Panc1 (cell line): ENCODE results near the gene CES2. TPM values are rescaled to one million over a fixed set of nuclear protein-coding genes. Genes with fewer than 3 reads are reported as not detected.

Source experiments
- ATAC-seq: fragments of 200-7000 bp; cut with Tn5 transposase; 2 replicates; pipeline ENCODE4 v1.9.1; 2020; ENCODE audit warnings: mild to moderate bottlenecking, moderate library complexity
- BruUV-seq: library from RNA; stranded (reverse); fragments of 400-500 nt; replicated peaks from 2 replicates; lab custom pipeline; 2021; lab: Mats Ljungman, UMichigan
- CTCF ChIA-PET: fragments of 300-600 bp; sonication (Branson Sonifier 250); formaldehyde crosslinking; loops from one replicate; lab custom pipeline; 2022; ENCODE audit warnings: antibody characterized with exemption; lab: Charles Lee
- POLR2A ChIA-PET: fragments of 300-600 bp; sonication (Branson Sonifier 250); formaldehyde crosslinking; loops from one replicate; lab custom pipeline; 2022; ENCODE audit warnings: antibody characterized with exemption; lab: Charles Lee
- DNase-seq: peaks from one replicate; pipeline ENCODE4 v3.0.0-alpha.2; 2010; ENCODE audit warnings: low read depth, low spot score
- H3K27ac ChIP-seq: 2 replicates; pipeline ENCODE4 v1.5.1; 2011; ENCODE audit warnings: mild to moderate bottlenecking, low read length, inconsistent platforms
- H3K27me3 ChIP-seq: fragments of 200-500 bp; sonication (Bioruptor generic); 2 replicates; pipeline ENCODE4 v1.6.0; 2014; ENCODE audit warnings: low read length, inconsistent platforms; ENCODE audit not compliant: control insufficient read depth, insufficient read depth
- H3K36me3 ChIP-seq: fragments of 200-500 bp; sonication (Bioruptor generic); 2 replicates; pipeline ENCODE4 v1.5.1; 2014; ENCODE audit warnings: inconsistent platforms, mild to moderate bottlenecking, low read length, moderate library complexity; ENCODE audit not compliant: control insufficient read depth, insufficient read depth
- H3K4me1 ChIP-seq: 2 replicates; pipeline ENCODE4 v1.5.1; 2011; ENCODE audit warnings: inconsistent platforms, mild to moderate bottlenecking, low read length, moderate library complexity; ENCODE audit not compliant: control insufficient read depth, insufficient read depth
- H3K4me3 ChIP-seq, 2 experiments: 2 replicates each; pipeline ENCODE4 v1.5.1; 2011 to 2012; ENCODE audit warnings: low read depth in 2 of 2, low read length in 2 of 2, mild to moderate bottlenecking in 2 of 2, inconsistent platforms in 1 of 2, moderate library complexity in 1 of 2
- H3K9me3 ChIP-seq: fragments of 200-500 bp; sonication (Bioruptor generic); 2 replicates; pipeline ENCODE4 v1.5.1; 2014; ENCODE audit warnings: low read depth, mild to moderate bottlenecking, inconsistent platforms, low read length, moderate library complexity; ENCODE audit not compliant: control insufficient read depth, insufficient read depth
- CTCF ChIP-seq: fragments of 450-650 bp; IDR thresholded peaks from 2 replicates; pipeline ENCODE4 v1.5.1; 2017; ENCODE audit warnings: mild to moderate bottlenecking
- POLR2AphosphoS5 ChIP-seq: IDR thresholded peaks from 2 replicates; pipeline ENCODE4 v1.6.1; 2012; ENCODE audit warnings: mild to moderate bottlenecking, low read depth, low read length, moderate library complexity
- SIN3A ChIP-seq: IDR thresholded peaks from 2 replicates; pipeline ENCODE4 v1.6.1; 2012; ENCODE audit warnings: low read depth, mild to moderate bottlenecking, low read length, moderate library complexity, borderline replicate concordance; ENCODE audit not compliant: insufficient read depth
- TCF7L2 ChIP-seq: IDR thresholded peaks from 2 replicates; pipeline ENCODE4 v1.6.1; 2011; ENCODE audit warnings: mild to moderate bottlenecking, low read depth, low read length, inconsistent platforms
- in situ Hi-C: cut with HindIII; loops from 2 replicates; pipeline ENCODE4 v1.10.0; 2016; ENCODE audit warnings: low sequenced_read_pairs, low pct_unique_long_range_greater_than_20kb
- intact Hi-C: fragments of 100-400 bp; cut with micrococcal nuclease; formaldehyde crosslinking; loops from one replicate; pipeline ENCODE4 v1.10.0; 2022; ENCODE audit not compliant: unreplicated experiment
- total RNA-seq: library from RNA; stranded (reverse); gene quantifications from one replicate; pipeline ENCODE4 v1.2.1, GENCODE V29; 2021; ENCODE audit not compliant: unreplicated experiment
- TF ChIP-seq, protein P1 (sequence below), 2 experiments: IDR thresholded peaks; 2 replicates each; pipeline ENCODE4 v1.6.1; 2011 to 2012; ENCODE audit warnings: low read depth in 2 of 2, control low read depth in 1 of 2, low read length in 1 of 2, mild to moderate bottlenecking in 1 of 2, moderate library complexity in 1 of 2; ENCODE audit not compliant: insufficient read depth in 1 of 2

CES2 gene
- total RNA-seq, 1 experiment from 2014 or later = 26.3 TPM

GRCh38 chr16:66918355-66918754 is 17.0 kb upstream of the CES2 start:
- Histone ChIP-seq H3K9me3 (no peaks in the 10 kb centered on the region), H3K27me3 (no peaks in the 10 kb centered on the region), H3K4me1 (no peaks in the 10 kb centered on the region), H3K4me3 (no peak overlapping the region), H3K36me3 (no peaks in the 10 kb centered on the region), H3K27ac (no peak overlapping the region)
- POLR2A ChIA-PET = no interaction called here
- ATAC-seq = no peak
- in situ Hi-C loops (no loop called here), intact Hi-C loops (no loop called here)
- CTCF ChIA-PET = no interaction called here
- no peak for DNase-seq
- BruUV-seq = no TSS peak
- TF ChIP-seq POLR2AphosphoS5 (no peak), SIN3A (no peak), CTCF (no peak), TCF7L2 (no peak)
- TF ChIP-seq, protein P1, sequence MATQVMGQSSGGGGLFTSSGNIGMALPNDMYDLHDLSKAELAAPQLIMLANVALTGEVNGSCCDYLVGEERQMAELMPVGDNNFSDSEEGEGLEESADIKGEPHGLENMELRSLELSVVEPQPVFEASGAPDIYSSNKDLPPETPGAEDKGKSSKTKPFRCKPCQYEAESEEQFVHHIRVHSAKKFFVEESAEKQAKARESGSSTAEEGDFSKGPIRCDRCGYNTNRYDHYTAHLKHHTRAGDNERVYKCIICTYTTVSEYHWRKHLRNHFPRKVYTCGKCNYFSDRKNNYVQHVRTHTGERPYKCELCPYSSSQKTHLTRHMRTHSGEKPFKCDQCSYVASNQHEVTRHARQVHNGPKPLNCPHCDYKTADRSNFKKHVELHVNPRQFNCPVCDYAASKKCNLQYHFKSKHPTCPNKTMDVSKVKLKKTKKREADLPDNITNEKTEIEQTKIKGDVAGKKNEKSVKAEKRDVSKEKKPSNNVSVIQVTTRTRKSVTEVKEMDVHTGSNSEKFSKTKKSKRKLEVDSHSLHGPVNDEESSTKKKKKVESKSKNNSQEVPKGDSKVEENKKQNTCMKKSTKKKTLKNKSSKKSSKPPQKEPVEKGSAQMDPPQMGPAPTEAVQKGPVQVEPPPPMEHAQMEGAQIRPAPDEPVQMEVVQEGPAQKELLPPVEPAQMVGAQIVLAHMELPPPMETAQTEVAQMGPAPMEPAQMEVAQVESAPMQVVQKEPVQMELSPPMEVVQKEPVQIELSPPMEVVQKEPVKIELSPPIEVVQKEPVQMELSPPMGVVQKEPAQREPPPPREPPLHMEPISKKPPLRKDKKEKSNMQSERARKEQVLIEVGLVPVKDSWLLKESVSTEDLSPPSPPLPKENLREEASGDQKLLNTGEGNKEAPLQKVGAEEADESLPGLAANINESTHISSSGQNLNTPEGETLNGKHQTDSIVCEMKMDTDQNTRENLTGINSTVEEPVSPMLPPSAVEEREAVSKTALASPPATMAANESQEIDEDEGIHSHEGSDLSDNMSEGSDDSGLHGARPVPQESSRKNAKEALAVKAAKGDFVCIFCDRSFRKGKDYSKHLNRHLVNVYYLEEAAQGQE (IDR thresholded peaks at IDR 0.05; ENCODE audit: insufficient read depth in 1 of 2, low read depth in 2 of 2, low read length in 1 of 2) = no peak

DNA sequence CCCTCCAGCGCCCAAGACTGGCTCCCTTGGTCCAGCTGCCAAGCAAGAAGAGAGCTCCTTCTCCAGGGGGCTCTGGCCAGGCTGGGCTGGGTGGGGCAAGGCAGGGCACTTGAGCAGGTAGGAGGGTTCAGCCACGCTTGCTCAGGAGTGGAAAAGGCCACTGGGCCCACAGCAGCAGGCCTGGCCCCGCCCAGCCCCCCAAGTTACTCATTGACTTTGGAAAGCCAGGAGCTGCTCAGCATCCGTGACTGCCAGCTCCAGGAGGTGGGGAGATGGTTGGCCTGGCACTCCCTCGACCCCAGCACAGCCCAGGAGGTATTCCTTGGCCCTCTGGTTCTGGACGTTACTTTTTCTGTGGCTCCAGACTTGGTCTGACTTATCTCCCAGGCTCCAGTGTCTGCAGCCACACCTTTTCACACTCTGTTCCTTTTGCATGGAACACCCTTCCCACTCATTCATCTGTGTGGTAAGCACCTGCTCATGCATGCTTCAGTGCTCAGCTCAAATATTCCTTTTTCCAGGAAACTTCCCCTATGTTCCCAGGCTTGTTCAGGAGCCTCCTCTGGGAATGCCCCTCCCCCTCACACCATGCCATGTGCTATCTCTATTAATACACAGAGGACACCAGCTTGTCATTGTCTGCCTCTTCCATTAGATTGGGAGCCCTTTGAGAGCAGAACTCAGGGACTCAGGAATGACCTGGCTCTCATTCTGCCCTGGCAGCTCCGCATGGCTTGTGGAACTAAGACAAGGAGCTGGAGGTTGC is 16.3 kb upstream of the CES2 start, which contains the start of gene CDH16:
CDH16 (minus strand) TSS at position 83 of the 766 bp plus-strand sequence. CDS start 820 bp downstream, outside the sequence.
- ChIA-PET POLR2A (interaction anchor here (0.6 kb wide), 1 partner anchor 96 kb away, joined by 3 read pairs; no protein-coding TSS in a partner anchor), CTCF (no interaction called here)
- Histone ChIP-seq H3K4me1 (no peaks in the 10 kb centered on the region), H3K36me3 (no peaks in the 10 kb centered on the region), H3K9me3 (no peaks in the 10 kb centered on the region), H3K4me3 (no peak within 1 kb of the TSS), H3K27ac (no peak within 1 kb of the TSS), H3K27me3 (no peaks in the 10 kb centered on the region)
- no TSS peak for BruUV-seq
- in situ Hi-C loops = no loop called here
- intact Hi-C loops = no loop called here
- ATAC-seq = no peak
- TF ChIP-seq TCF7L2 (no peak), CTCF (no peak), POLR2AphosphoS5 (no peak)
- TF ChIP-seq, protein P1 (IDR thresholded peaks at IDR 0.05; ENCODE audit: insufficient read depth in 1 of 2, low read depth in 2 of 2, low read length in 1 of 2) = no peak
- DNase-seq = no peak
